H54 (cell line): ENCODE measurements around the gene ROBO3.

ENCODE experiments used
- DNase-seq: peaks from one replicate; pipeline ENCODE4 v3.0.0; 2011; ENCODE audit warnings: low spot score, mixed read lengths; ENCODE audit not compliant: insufficient read length
- FAIRE-seq: peaks from 3 replicates; lab custom pipeline; 2011; peaks lifted over from hg19 to GRCh38; lab: Jason Lieb, UNC
- POLR2A ChIP-seq: IDR thresholded peaks from 2 replicates; pipeline ENCODE4 v1.6.1; 2011; ENCODE audit warnings: low read depth, mild to moderate bottlenecking, low read length

The ROBO3 gene

GRCh38 chr11:124839128-124839971 lies 25.9 kb upstream of the ROBO3 start:
- DNase-seq (no peak), FAIRE-seq (no peak)
- no peak for TF ChIP-seq POLR2A

GRCh38 chr11:124839972-124840621 lies 25.1 kb upstream of the ROBO3 start:
- no peak for TF ChIP-seq POLR2A
- no peak for DNase-seq
- no peak for FAIRE-seq

- TF ChIP-seq POLR2A, result no peak
- no peak for DNase-seq
- FAIRE-seq, result no peak
These were observed 24.6 kb upstream of the ROBO3 start for GRCh38 chr11:124840666-124841065.

- no peak for TF ChIP-seq POLR2A
These were observed 24.0 kb upstream of the ROBO3 start for GRCh38 chr11:124841201-124841600.

GRCh38 chr11:124841840-124842239 lies 23.4 kb upstream of the ROBO3 start:
- TF ChIP-seq POLR2A, result no peak
- DNase-seq (no peak), FAIRE-seq (no peak)

More at GRCh38 chr11:124841201-124841600, 24.0 kb upstream of the ROBO3 start:
- FAIRE-seq, result no peak
- DNase-seq, result no peak

GRCh38 chr11:124842305-124842704 lies 22.9 kb upstream of the ROBO3 start:
- DNase-seq (no peak), FAIRE-seq (no peak)
- no peak for TF ChIP-seq POLR2A

GRCh38 chr11:124843616-124843910 lies 21.7 kb upstream of the ROBO3 start:
- FAIRE-seq (no peak), DNase-seq (no peak)
- no peak for TF ChIP-seq POLR2A

GRCh38 chr11:124844664-124845079 lies 20.6 kb upstream of the ROBO3 start:
- TF ChIP-seq POLR2A, result no peak
- FAIRE-seq (no peak), DNase-seq (no peak)

- no peak for TF ChIP-seq POLR2A
- FAIRE-seq (no peak), DNase-seq (no peak)
These were observed 19.1 kb upstream of the ROBO3 start for GRCh38 chr11:124846070-124846673.

- FAIRE-seq (no peak), DNase-seq (no peak)
- no peak for TF ChIP-seq POLR2A
These were observed 6.1 kb upstream of the ROBO3 start for GRCh38 chr11:124859171-124859570.

- FAIRE-seq (no peak), DNase-seq (no peak)
- no peak for TF ChIP-seq POLR2A
These were observed 3.6 kb upstream of the ROBO3 start for GRCh38 chr11:124861670-124862069.

GRCh38 chr11:124863137-124863825 lies 2.0 kb upstream of the ROBO3 start:
- peak; percentile 68 for DNase-seq
- TF ChIP-seq POLR2A, result no peak
- FAIRE-seq, result no peak

- TF ChIP-seq POLR2A, result no peak
- no peak for FAIRE-seq
- no peak for DNase-seq
These were observed 1.4 kb upstream of the ROBO3 start for GRCh38 chr11:124863826-124864165.

- FAIRE-seq, result no peak
- DNase-seq, result no peak
- no peak for TF ChIP-seq POLR2A
These were observed 898 bp upstream of the ROBO3 start for GRCh38 chr11:124864176-124864891.

GRCh38 chr11:124864892-124865180 lies 396 bp upstream of the ROBO3 start:
- FAIRE-seq (no peak), DNase-seq (no peak)
- no peak for TF ChIP-seq POLR2A
